NCI-H1694 treated with DMSO at 0.1 percent for 48 hours (cell line): ENCODE measurements around the gene USP40.

ENCODE experiments used
- DNase-seq: peaks from one replicate; lab custom pipeline; 2025; lab: John Stamatoyannopoulos, UW

Gene USP40

GRCh38 chr2:233497692-233498091, 68.9 kb downstream of the USP40 start:
- DNase-seq, result no peak

- DNase-seq, result no peak
Measured at GRCh38 chr2:233495503-233496496, 70.8 kb downstream of the USP40 start.

GRCh38 chr2:233492751-233493150, 73.8 kb downstream of the USP40 start:
- no peak for DNase-seq

- no peak for DNase-seq
Measured at GRCh38 chr2:233492078-233492477, 74.5 kb downstream of the USP40 start.

GRCh38 chr2:233491326-233491725, 75.3 kb downstream of the USP40 start:
- no peak for DNase-seq

GRCh38 chr2:233490831-233491230, 75.8 kb downstream of the USP40 start:
- no peak for DNase-seq

- DNase-seq, result no peak
Measured at GRCh38 chr2:233489666-233490065, 76.9 kb downstream of the USP40 start.

- no peak for DNase-seq
Measured at GRCh38 chr2:233489143-233489542, 77.4 kb downstream of the USP40 start.

- DNase-seq, result no peak
Measured at GRCh38 chr2:233487748-233488345, 78.7 kb downstream of the USP40 start.

- no peak for DNase-seq
Measured at GRCh38 chr2:233486778-233487552, 79.6 kb downstream of the USP40 start.

GRCh38 chr2:233486357-233486756, 80.2 kb downstream of the USP40 start:
- no peak for DNase-seq

GRCh38 chr2:233485726-233486125, 80.9 kb downstream of the USP40 start:
- DNase-seq, result no peak

- no peak for DNase-seq
Measured at GRCh38 chr2:233482616-233483015, 84.0 kb downstream of the USP40 start.

GRCh38 chr2:233481368-233482142, 85.0 kb downstream of the USP40 start:
- no peak for DNase-seq

- no peak for DNase-seq
Measured at GRCh38 chr2:233480490-233481202, 85.9 kb downstream of the USP40 start.

GRCh38 chr2:233479616-233480489, 86.7 kb downstream of the USP40 start:
- DNase-seq, result no peak

GRCh38 chr2:233477548-233478433, 88.8 kb downstream of the USP40 start:
- DNase-seq, result no peak

GRCh38 chr2:233476651-233477547, 89.7 kb downstream of the USP40 start:
- no peak for DNase-seq
